ENCODE results near the gene NOL6.
"Not testable (repeated sequence)": the region's sequence is repeated elsewhere in the genome, so short reads cannot be mapped to it uniquely, and the experiment has no call there.

- TF ChIP-seq RBFOX2 (IDR thresholded peaks at IDR 0.05; ENCODE audit: low read depth, low read length); CTCF (IDR thresholded peaks at IDR 0.05 in 2 of 3, conservative IDR thresholded peaks at IDR 0.05 in 1 of 3; ENCODE audit: insufficient read depth in 2 of 3, low read depth in 1 of 3, low read length in 3 of 3); FOXM1 (IDR thresholded peaks at IDR 0.05; ENCODE audit: low read depth); FOXM1 (CRISPR knock-in tag; IDR thresholded peaks at IDR 0.05; ENCODE audit: low read depth); ZNF121 (CRISPR knock-in tag; conservative IDR thresholded peaks at IDR 0.05); POLR2AphosphoS5 (IDR thresholded peaks at IDR 0.05; ENCODE audit: control insufficient read depth, insufficient read depth, low read depth, low read length); SRF (CRISPR knock-in tag; IDR thresholded peaks at IDR 0.05); PHF8 (IDR thresholded peaks at IDR 0.05; ENCODE audit: borderline replicate concordance, low read length); ATF3 (IDR thresholded peaks at IDR 0.05); ATF3 (CRISPR knock-in tag; conservative IDR thresholded peaks at IDR 0.05); TSHZ1 (CRISPR knock-in tag; IDR thresholded peaks at IDR 0.05); RAD51 (IDR thresholded peaks at IDR 0.05; ENCODE audit: borderline replicate concordance, low read depth); MAFK (IDR thresholded peaks at IDR 0.05; ENCODE audit: low read length); KLF16 (IDR thresholded peaks at IDR 0.05): not testable (repeated sequence)
Observed at GRCh38 chr9:33521861-33522260, 48.1 kb upstream of the NOL6 start.
